Tibial nerve (tissue), 4 donors: ENCODE data around the gene MRPS22. TPM values are rescaled to one million over a fixed set of nuclear protein-coding genes. Genes with fewer than 3 reads are reported as not detected.

Experiments
- DNase-seq, 2 donors: peaks; one replicate each; pipeline ENCODE4 v3.0.0-alpha.2; 2019; ENCODE audit warnings: low spot score in 2 of 2
- H3K27ac ChIP-seq, 4 donors: fragments of 200-600 bp; sonication (generic) in 3 of 4; one replicate each; pipeline ENCODE4 v1.5.1; 2017 to 2019; ENCODE audit warnings: mild to moderate bottlenecking in 1 of 4
- H3K27me3 ChIP-seq, 2 donors: fragments of 200-600 bp; sonication (generic) in 1 of 2; one replicate each; pipeline versions ENCODE4 v1.5.1 to v1.6.0; 2017 to 2019
- H3K36me3 ChIP-seq, 3 donors: fragments of 200-600 bp; sonication (generic); one replicate each; pipeline ENCODE4 v1.5.1; 2018 to 2019
- H3K4me1 ChIP-seq, 4 donors: fragments of 200-600 bp; sonication (generic) in 3 of 4; one replicate each; pipeline ENCODE4 v1.5.1; 2017 to 2019
- H3K4me3 ChIP-seq, 4 donors: fragments of 200-600 bp; sonication (generic) in 3 of 4; one replicate each; pipeline ENCODE4 v1.5.1; 2017 to 2019; ENCODE audit warnings: mild to moderate bottlenecking in 1 of 4, moderate library complexity in 1 of 4
- H3K9me3 ChIP-seq, 4 donors: fragments of 200-600 bp; sonication (generic) in 3 of 4; one replicate each; pipeline ENCODE4 v1.5.1; 2017 to 2019
- CTCF ChIP-seq, 5 experiments: fragments of 200-600 bp in 3 of 5; fragments of 450-650 bp in 2 of 5; sonication (generic) in 3 of 5; IDR thresholded peaks; one replicate each; pipeline ENCODE4 v1.5.1; 2016 to 2019; ENCODE audit warnings: antibody characterized with exemption in 5 of 5, mild to moderate bottlenecking in 3 of 5, moderate library complexity in 2 of 5
- EP300 ChIP-seq, 2 donors: sonication (generic); formaldehyde crosslinking; IDR thresholded peaks; one replicate each; pipeline ENCODE4 v1.6.1; 2017; ENCODE audit warnings: antibody characterized with exemption in 2 of 2, mild to moderate bottlenecking in 1 of 2
- POLR2A ChIP-seq, 2 donors: fragments of 450-650 bp; IDR thresholded peaks; one replicate each; pipeline ENCODE4 v1.6.1; 2017; ENCODE audit warnings: antibody characterized with exemption in 2 of 2, mild to moderate bottlenecking in 2 of 2, moderate library complexity in 2 of 2
- WGBS, 2 donors: methylation state at CpG; one replicate each; pipeline ENCODE4 v1.1.5; 2018; 5-methylcytosine and 5-hydroxymethylcytosine counted together
- total RNA-seq, 4 donors: library from RNA; depleted of rRNA; stranded (reverse); fragments of >200 nt; gene quantifications; one replicate each; pipeline ENCODE4 v1.1.0, GENCODE V29; 2016

The MRPS22 gene
- total RNA-seq, 4 donors from 2014 or later = 37.7 to 50.7 (median 46.4) TPM

DNA sequence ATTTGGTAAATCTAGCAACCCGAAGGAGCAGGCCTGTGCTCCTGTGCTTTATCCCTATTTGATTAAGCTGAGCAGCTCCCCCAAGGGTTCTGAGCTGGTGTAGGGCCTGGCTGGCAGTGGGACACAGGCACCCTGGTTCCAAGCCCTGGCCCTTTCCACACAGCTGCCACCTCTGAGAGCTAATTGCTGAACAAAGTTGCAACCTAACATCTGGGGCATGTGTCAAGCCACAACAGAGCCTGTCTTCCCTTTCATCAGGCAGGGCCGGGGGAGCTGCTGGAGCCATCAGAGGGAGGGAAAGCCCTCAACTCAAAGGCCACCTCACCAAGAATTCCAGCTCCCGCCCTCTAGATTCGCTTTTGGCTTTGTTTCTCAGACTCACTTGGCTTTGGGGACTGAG, 17.1 kb upstream of the MRPS22 start:
- H3K27ac ChIP-seq = no peak overlapping the region
- no peaks in the 10 kb centered on the region for H3K9me3 ChIP-seq
- 76 to 78% methylated on average over 4 of the region's 4 CpGs for WGBS, 2 donors
- no peak overlapping the region for H3K4me3 ChIP-seq
- no peak for DNase-seq
- no peak for TF ChIP-seq CTCF (IDR thresholded peaks at IDR 0.05)
- TF ChIP-seq POLR2A (IDR thresholded peaks at IDR 0.05) = no peak
- TF ChIP-seq EP300 (IDR thresholded peaks at IDR 0.05) = no peak
- H3K27me3 ChIP-seq = peaks cover 0 to 12% of the 10 kb centered on the region in 2 donors
- peaks cover 0 to 6% (median 0%) of the 10 kb centered on the region in 4 donors for H3K4me1 ChIP-seq
- H3K36me3 ChIP-seq = no peaks in the 10 kb centered on the region

DNA sequence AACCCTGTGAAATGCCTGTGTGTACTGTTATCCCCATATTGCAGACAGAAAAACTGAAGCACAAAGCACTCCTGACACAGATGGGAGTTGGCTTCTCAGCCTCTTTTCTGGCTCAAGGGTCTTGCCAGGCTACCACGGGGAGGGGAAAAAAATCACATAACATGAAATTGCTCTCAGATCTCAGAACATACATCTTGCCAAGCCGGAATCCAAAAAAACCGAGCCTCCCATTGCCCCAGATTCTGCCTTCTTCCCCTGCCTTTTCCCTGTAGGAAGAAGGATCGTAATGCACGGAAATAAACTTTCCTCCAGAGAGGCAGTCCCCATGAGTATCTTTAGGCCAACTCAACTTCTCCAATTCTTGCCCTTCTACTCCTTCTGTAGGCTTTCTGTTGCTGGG, 16.6 kb upstream of the MRPS22 start:
- no peaks in the 10 kb centered on the region for H3K36me3 ChIP-seq
- DNase-seq = no peak
- no peak for TF ChIP-seq POLR2A (IDR thresholded peaks at IDR 0.05)
- no peak for TF ChIP-seq EP300 (IDR thresholded peaks at IDR 0.05)
- TF ChIP-seq CTCF (IDR thresholded peaks at IDR 0.05) = no peak
- no peak overlapping the region for H3K4me3 ChIP-seq
- no peaks in the 10 kb centered on the region for H3K9me3 ChIP-seq
- H3K27ac ChIP-seq = no peak overlapping the region
- 82 to 88% methylated on average over 5 of the region's 5 CpGs for WGBS, 2 donors
- H3K4me1 ChIP-seq = peaks cover 0 to 6% (median 0%) of the 10 kb centered on the region in 4 donors
- peaks cover 0 to 12% of the 10 kb centered on the region in 2 donors for H3K27me3 ChIP-seq

- H3K27ac ChIP-seq = no peak overlapping the region
- H3K4me3 ChIP-seq = no peak overlapping the region
- DNase-seq = no peak
- no peaks in the 10 kb centered on the region for H3K9me3 ChIP-seq
- 74 to 77% methylated on average over 8 of the region's 8 CpGs for WGBS, 2 donors
- H3K4me1 ChIP-seq = peaks cover 0 to 6% (median 0%) of the 10 kb centered on the region in 4 donors
- no peaks in the 10 kb centered on the region for H3K36me3 ChIP-seq
- peaks cover 0 to 12% of the 10 kb centered on the region in 2 donors for H3K27me3 ChIP-seq
- TF ChIP-seq CTCF (IDR thresholded peaks at IDR 0.05) = no peak
Measured at GRCh38 chr3:139327861-139328260, 16.0 kb upstream of the MRPS22 start.

DNA sequence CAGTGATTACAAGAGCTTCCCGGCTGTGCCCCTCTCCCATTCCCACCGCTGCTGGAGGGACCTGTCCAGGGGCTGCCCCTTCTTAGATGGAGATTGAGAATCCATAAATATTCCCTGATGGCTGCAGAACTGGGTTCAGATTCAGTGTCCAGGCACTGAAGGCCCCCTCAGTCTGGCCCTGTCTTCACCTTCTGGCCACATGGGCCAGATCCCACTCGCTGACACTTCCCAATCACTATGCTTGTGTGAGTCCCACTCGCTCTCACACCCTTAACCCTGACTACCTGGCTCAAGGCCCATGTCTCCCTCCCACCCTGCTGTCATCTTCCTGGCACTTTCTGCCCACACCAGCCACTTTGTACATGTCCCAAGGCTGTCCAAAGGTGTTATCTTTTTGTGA, 15.5 kb upstream of the MRPS22 start:
- no peak for DNase-seq

GRCh38 chr3:139329364-139329850, 14.4 kb upstream of the MRPS22 start:
- no peaks in the 10 kb centered on the region for H3K36me3 ChIP-seq
- TF ChIP-seq CTCF (IDR thresholded peaks at IDR 0.05) = peak; percentile 92 to 98 (median 93)
- no peak for TF ChIP-seq POLR2A (IDR thresholded peaks at IDR 0.05)
- TF ChIP-seq EP300 (IDR thresholded peaks at IDR 0.05) = no peak
- H3K4me1 ChIP-seq = peaks cover 0 to 6% (median 0%) of the 10 kb centered on the region in 4 donors
- H3K4me3 ChIP-seq = peak overlapping the region in 1 of 4 donors; percentile 4
- H3K9me3 ChIP-seq = no peaks in the 10 kb centered on the region
- no peak overlapping the region for H3K27ac ChIP-seq
- WGBS, 2 donors = 12 to 27% methylated on average over 8 to 17 of the region's 25 CpGs
- DNase-seq = peak; percentile 61 to 70
- H3K27me3 ChIP-seq = peaks cover 0 to 12% of the 10 kb centered on the region in 2 donors

More for the DNA sequence above, 15.5 kb upstream of the MRPS22 start:
- no peak overlapping the region for H3K27ac ChIP-seq
- WGBS, 2 donors = 90 to 93% methylated on average over 4 of the region's 4 CpGs
- no peaks in the 10 kb centered on the region for H3K9me3 ChIP-seq
- H3K4me1 ChIP-seq = peaks cover 0 to 6% (median 0%) of the 10 kb centered on the region in 4 donors
- TF ChIP-seq CTCF (IDR thresholded peaks at IDR 0.05) = no peak
- H3K36me3 ChIP-seq = no peaks in the 10 kb centered on the region
- H3K27me3 ChIP-seq = peaks cover 0 to 12% of the 10 kb centered on the region in 2 donors
- no peak overlapping the region for H3K4me3 ChIP-seq
